Hepatocyte (in vitro differentiated cells): ENCODE results near the gene DGAT2.

Source experiments
- CTCF ChIP-seq: fragments of 200-600 bp; sonication (generic); IDR thresholded peaks from 2 replicates; pipeline ENCODE4 v1.5.1; 2016; ENCODE audit warnings: antibody characterized with exemption, mild to moderate bottlenecking; ENCODE audit not compliant: poor library complexity
- EZH2 ChIP-seq: fragments of 200-600 bp; sonication (generic); IDR thresholded peaks from 2 replicates; pipeline ENCODE4 v1.6.1; 2016; ENCODE audit warnings: antibody characterized with exemption, mild to moderate bottlenecking, borderline replicate concordance
- EZH2phosphoT487 ChIP-seq: fragments of 200-600 bp; sonication (generic); IDR thresholded peaks from one replicate; pipeline ENCODE4 v1.6.1; 2018; ENCODE audit warnings: antibody characterized with exemption, mild to moderate bottlenecking, low read depth, moderate library complexity; ENCODE audit not compliant: unreplicated experiment, severe bottlenecking

- TF ChIP-seq CTCF (no peak), EZH2 (no peak), EZH2phosphoT487 (no peak)
These were observed 13.3 kb downstream of the DGAT2 start for GRCh38 chr11:75781831-75782230.
